IMR-90 (cell line): ENCODE measurements around the gene NLGN1. TPM values are rescaled to one million over a fixed set of nuclear protein-coding genes. Genes with fewer than 3 reads are reported as not detected.

Experiments
- ATAC-seq: fragments of 200-7000 bp; cut with Tn5 transposase; 2 replicates; pipeline ENCODE4 v1.9.1; 2020; ENCODE audit warnings: low read depth, mild to moderate bottlenecking, moderate library complexity
- BruUV-seq: library from RNA; stranded (reverse); fragments of 400-500 nt; replicated peaks from 2 replicates; lab custom pipeline; 2021; lab: Mats Ljungman, UMichigan
- CTCF ChIA-PET: fragments of 300-600 bp; formaldehyde crosslinking; extraction: SDS; loops from one replicate; lab custom pipeline; 2021; ENCODE audit warnings: antibody characterized with exemption; lab: Yijun Ruan, JAX
- POLR2A ChIA-PET: fragments of 300-600 bp; sonication (Branson Sonifier 250); formaldehyde crosslinking; loops from one replicate; lab custom pipeline; 2022; ENCODE audit warnings: antibody characterized with exemption; ENCODE audit not compliant: unreplicated experiment; lab: Charles Lee
- DNase-seq: peaks from one replicate; pipeline ENCODE4 v3.0.0; 2013
- H2AFZ ChIP-seq: replicated peaks from 2 replicates; pipeline ENCODE3; 2013; ENCODE audit warnings: low read length, mild to moderate bottlenecking; ENCODE audit not compliant: poor library complexity
- H2AK5ac ChIP-seq: 2 replicates; pipeline ENCODE4 v1.6.1; 2013; ENCODE audit warnings: low read depth, low read length, inconsistent platforms
- H2AK9ac ChIP-seq: replicated peaks from 2 replicates; pipeline ENCODE3; 2013; ENCODE audit warnings: mild to moderate bottlenecking, low read depth, low read length, moderate library complexity; ENCODE audit not compliant: poor library complexity
- H2BK120ac ChIP-seq: 2 replicates; pipeline ENCODE4 v1.6.1; 2013; ENCODE audit warnings: low read depth, low read length, inconsistent platforms
- H2BK15ac ChIP-seq: 3 replicates; pipeline ENCODE4 v1.6.1; 2013; ENCODE audit warnings: low read depth, low read length, inconsistent platforms
- H2BK20ac ChIP-seq: 2 replicates; pipeline ENCODE4 v1.6.1; 2013; ENCODE audit warnings: low read depth, mild to moderate bottlenecking, inconsistent platforms, low read length, moderate library complexity
- H2BK5ac ChIP-seq: 2 replicates; pipeline ENCODE4 v1.6.1; 2013; ENCODE audit warnings: mild to moderate bottlenecking, low read depth, low read length, inconsistent platforms; ENCODE audit not compliant: poor library complexity, severe bottlenecking
- H3K14ac ChIP-seq: replicated peaks from 2 replicates; pipeline ENCODE4 v1.6.1; 2013; ENCODE audit warnings: low read depth, low read length, inconsistent platforms
- H3K18ac ChIP-seq: 2 replicates; pipeline ENCODE4 v1.6.1; 2013; ENCODE audit warnings: low read depth, low read length, control low read depth
- H3K23ac ChIP-seq: 2 replicates; pipeline ENCODE4 v1.6.1; 2013; ENCODE audit warnings: low read depth, low read length, inconsistent platforms
- H3K27ac ChIP-seq: 2 replicates; pipeline ENCODE4 v1.5.1; 2013; ENCODE audit warnings: mild to moderate bottlenecking, control low read depth, low read length; ENCODE audit not compliant: insufficient read depth
- H3K27me3 ChIP-seq: 2 replicates; pipeline ENCODE4 v1.6.1; 2013; ENCODE audit warnings: low read length; ENCODE audit not compliant: control insufficient read depth, insufficient read depth
- H3K36me3 ChIP-seq: 2 replicates; pipeline ENCODE4 v1.6.1; 2013; ENCODE audit warnings: low read length, mixed read lengths; ENCODE audit not compliant: control insufficient read depth, insufficient read depth
- H3K4ac ChIP-seq: 2 replicates; pipeline ENCODE4 v1.6.1; 2013; ENCODE audit warnings: low read depth, low read length, inconsistent platforms
- H3K4me1 ChIP-seq: 2 replicates; pipeline ENCODE4 v1.6.1; 2013; ENCODE audit warnings: low read length, mixed read lengths; ENCODE audit not compliant: control insufficient read depth, insufficient read depth
- H3K4me2 ChIP-seq: 2 replicates; pipeline ENCODE4 v1.6.1; 2013; ENCODE audit warnings: low read depth, mild to moderate bottlenecking, control low read depth, low read length, moderate library complexity
- H3K4me3 ChIP-seq: 2 replicates; pipeline ENCODE4 v1.5.1; 2013; ENCODE audit warnings: low read depth, mild to moderate bottlenecking, control low read depth, low read length, moderate library complexity; ENCODE audit not compliant: insufficient read depth
- H3K56ac ChIP-seq: 2 replicates; pipeline ENCODE4 v1.6.1; 2013; ENCODE audit warnings: low read length, inconsistent platforms; ENCODE audit not compliant: insufficient read depth; ENCODE audit errors: extremely low read depth
- H3K79me1 ChIP-seq, 2 experiments: 2 replicates each; pipeline ENCODE4 v1.6.1; 2013; ENCODE audit warnings: low read length in 2 of 2, inconsistent platforms in 1 of 2, low read depth in 1 of 2
- H3K9ac ChIP-seq: 2 replicates; pipeline ENCODE4 v1.6.1; 2013; ENCODE audit warnings: low read depth, low read length, control low read depth
- H3K9me1 ChIP-seq: 2 replicates; pipeline ENCODE4 v1.6.1; 2013; ENCODE audit warnings: low read length, inconsistent platforms; ENCODE audit not compliant: insufficient read depth
- H3K9me3 ChIP-seq: 2 replicates; pipeline ENCODE4 v1.6.1; 2013; ENCODE audit warnings: low read length; ENCODE audit not compliant: control insufficient read depth, insufficient read depth
- H4K20me1 ChIP-seq: 2 replicates; pipeline ENCODE4 v1.6.1; 2013; ENCODE audit warnings: low read length, inconsistent platforms; ENCODE audit not compliant: insufficient read depth
- H4K5ac ChIP-seq: 2 replicates; pipeline ENCODE4 v1.6.1; 2013; ENCODE audit warnings: mild to moderate bottlenecking, low read depth, low read length, control low read depth
- H4K8ac ChIP-seq, 2 experiments: 2 replicates each; pipeline ENCODE4 v1.6.1; 2013; ENCODE audit warnings: low read depth in 2 of 2, low read length in 2 of 2, control low read depth in 1 of 2, inconsistent platforms in 1 of 2
- H4K91ac ChIP-seq: 2 replicates; pipeline ENCODE4 v1.6.1; 2013; ENCODE audit warnings: low read depth, low read length, inconsistent platforms; ENCODE audit not compliant: insufficient read depth
- CHD1 ChIP-seq: IDR thresholded peaks from 2 replicates; pipeline ENCODE4 v1.6.1; 2012; ENCODE audit warnings: low read depth, low read length, improper control_type of control experiment
- MAZ ChIP-seq: IDR thresholded peaks from 2 replicates; pipeline ENCODE4 v1.6.1; 2012; ENCODE audit warnings: low read depth, mild to moderate bottlenecking, low read length, improper control_type of control experiment, moderate library complexity, borderline replicate concordance
- RAD21 ChIP-seq: IDR thresholded peaks from 2 replicates; pipeline ENCODE4 v1.6.1; 2012; ENCODE audit warnings: low read length, improper control_type of control experiment
- RCOR1 ChIP-seq: IDR thresholded peaks from 2 replicates; pipeline ENCODE4 v1.6.1; 2012; ENCODE audit warnings: mild to moderate bottlenecking, low read length, improper control_type of control experiment; ENCODE audit not compliant: insufficient replicate concordance
- WGBS, 2 experiments: methylation state at CpG; one replicate each; pipeline versions ENCODE4 v1.1.5 to v1.1.7; 2013; ENCODE audit warnings: missing lambda C conversion rate in 2 of 2; ENCODE audit not compliant: insufficient read length in 1 of 2; ENCODE audit errors: extremely low coverage in 2 of 2; 5-methylcytosine and 5-hydroxymethylcytosine counted together
- dilution Hi-C: fragments of 300-500 bp; cut with HindIII; formaldehyde crosslinking; loops from one replicate; pipeline ENCODE4 v1.14.3; 2018; ENCODE audit warnings: low sequenced_read_pairs; ENCODE audit not compliant: unreplicated experiment
- in situ Hi-C: fragments of 300-500 bp; cut with MboI; formaldehyde crosslinking; loops from 3 replicates; pipeline ENCODE4 v1.14.3; 2019; ENCODE audit warnings: low sequenced_read_pairs, inconsistent platforms, mixed read lengths
- intact Hi-C: fragments of 100-400 bp; cut with micrococcal nuclease; formaldehyde crosslinking; loops from 2 replicates; pipeline ENCODE4 v1.10.0; 2022
- polyA plus RNA-seq, 3 experiments: library from polyadenylated mRNA; depleted of rRNA; stranded (reverse); fragments of >200 nt; gene quantifications; 2 replicates each; pipeline ENCODE4 v1.2.3, GENCODE V29; 2012; ENCODE audit warnings: low replicate concordance in 1 of 3
- total RNA-seq: library from RNA; depleted of rRNA; stranded (reverse); fragments of >200 nt; gene quantifications from 2 replicates; pipeline ENCODE4 v1.2.3, GENCODE V29; 2012
- TF ChIP-seq, protein P1 (sequence below): conservative IDR thresholded peaks from 2 replicates; pipeline ENCODE4 v1.5.1; 2012; ENCODE audit warnings: mild to moderate bottlenecking, low read depth, low read length, improper control_type of control experiment
- TF ChIP-seq, protein P2 (sequence below): fragments of 150-350 bp; IDR thresholded peaks from 2 replicates; pipeline ENCODE4 v1.6.1; 2017; ENCODE audit warnings: mild to moderate bottlenecking, antibody characterized with exemption, low read length, low read depth
- TF ChIP-seq, protein P3 (sequence below): fragments of 150-350 bp; IDR thresholded peaks from 2 replicates; pipeline ENCODE4 v1.6.1; 2016; ENCODE audit warnings: low read depth, mild to moderate bottlenecking, low read length, moderate library complexity, borderline replicate concordance

NLGN1 gene
- total and polyA plus RNA-seq, 2 of the 4 experiments (the other 2 are of a cell fraction), result 1.8 to 12.5 TPM

DNA sequence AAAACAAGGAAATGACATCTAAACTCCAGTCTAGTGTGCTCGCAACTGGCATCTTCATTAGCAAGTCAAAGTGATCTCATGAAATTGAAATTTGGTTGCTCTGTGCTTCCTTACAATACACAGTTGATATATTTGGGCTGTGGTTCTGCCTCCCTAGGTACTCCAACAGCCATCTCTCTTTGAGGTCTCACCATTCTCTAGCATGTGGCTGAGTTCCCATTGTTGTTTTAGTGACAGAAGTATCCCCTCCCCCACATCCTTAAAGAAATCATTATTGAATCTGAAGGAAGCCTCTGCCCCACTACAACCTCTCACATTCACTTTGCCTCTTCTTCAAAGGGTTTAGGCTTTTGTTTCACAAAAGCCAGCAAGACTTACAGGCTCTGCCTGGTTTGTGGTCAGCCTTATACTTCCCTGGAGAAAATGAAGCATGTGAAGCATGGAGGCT is 516.5 kb downstream of the NLGN1 start:
- no CpG with 5 or more reads among the region's 1 CpG for WGBS, 2 experiments
- in situ Hi-C loops (no loop called here), intact Hi-C loops (no loop called here), dilution Hi-C loops (no loop called here)
- H2AK9ac ChIP-seq, result no peak overlapping the region
- H3K18ac ChIP-seq, result no peak overlapping the region
- no peak overlapping the region for H3K4me3 ChIP-seq
- no peaks in the 10 kb centered on the region for H3K9me3 ChIP-seq
- H3K4ac ChIP-seq, result no peak overlapping the region
- ChIA-PET POLR2A (no interaction called here), CTCF (interaction anchor here (0.5 kb wide), 1 partner anchor 35 kb away, joined by 3 read pairs; no protein-coding TSS in a partner anchor)
- no peak for DNase-seq
- 0 out of 2 replicates have a peak, but pooled peaks cover 3% of the 10 kb centered on the region for H3K9me1 ChIP-seq
- H4K91ac ChIP-seq, result no peak overlapping the region
- no peak for ATAC-seq
- TF ChIP-seq, protein P1, sequence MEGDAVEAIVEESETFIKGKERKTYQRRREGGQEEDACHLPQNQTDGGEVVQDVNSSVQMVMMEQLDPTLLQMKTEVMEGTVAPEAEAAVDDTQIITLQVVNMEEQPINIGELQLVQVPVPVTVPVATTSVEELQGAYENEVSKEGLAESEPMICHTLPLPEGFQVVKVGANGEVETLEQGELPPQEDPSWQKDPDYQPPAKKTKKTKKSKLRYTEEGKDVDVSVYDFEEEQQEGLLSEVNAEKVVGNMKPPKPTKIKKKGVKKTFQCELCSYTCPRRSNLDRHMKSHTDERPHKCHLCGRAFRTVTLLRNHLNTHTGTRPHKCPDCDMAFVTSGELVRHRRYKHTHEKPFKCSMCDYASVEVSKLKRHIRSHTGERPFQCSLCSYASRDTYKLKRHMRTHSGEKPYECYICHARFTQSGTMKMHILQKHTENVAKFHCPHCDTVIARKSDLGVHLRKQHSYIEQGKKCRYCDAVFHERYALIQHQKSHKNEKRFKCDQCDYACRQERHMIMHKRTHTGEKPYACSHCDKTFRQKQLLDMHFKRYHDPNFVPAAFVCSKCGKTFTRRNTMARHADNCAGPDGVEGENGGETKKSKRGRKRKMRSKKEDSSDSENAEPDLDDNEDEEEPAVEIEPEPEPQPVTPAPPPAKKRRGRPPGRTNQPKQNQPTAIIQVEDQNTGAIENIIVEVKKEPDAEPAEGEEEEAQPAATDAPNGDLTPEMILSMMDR, result no peak
- TF ChIP-seq, protein P2, sequence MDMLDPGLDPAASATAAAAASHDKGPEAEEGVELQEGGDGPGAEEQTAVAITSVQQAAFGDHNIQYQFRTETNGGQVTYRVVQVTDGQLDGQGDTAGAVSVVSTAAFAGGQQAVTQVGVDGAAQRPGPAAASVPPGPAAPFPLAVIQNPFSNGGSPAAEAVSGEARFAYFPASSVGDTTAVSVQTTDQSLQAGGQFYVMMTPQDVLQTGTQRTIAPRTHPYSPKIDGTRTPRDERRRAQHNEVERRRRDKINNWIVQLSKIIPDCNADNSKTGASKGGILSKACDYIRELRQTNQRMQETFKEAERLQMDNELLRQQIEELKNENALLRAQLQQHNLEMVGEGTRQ, result no peak
- TF ChIP-seq, protein P3, sequence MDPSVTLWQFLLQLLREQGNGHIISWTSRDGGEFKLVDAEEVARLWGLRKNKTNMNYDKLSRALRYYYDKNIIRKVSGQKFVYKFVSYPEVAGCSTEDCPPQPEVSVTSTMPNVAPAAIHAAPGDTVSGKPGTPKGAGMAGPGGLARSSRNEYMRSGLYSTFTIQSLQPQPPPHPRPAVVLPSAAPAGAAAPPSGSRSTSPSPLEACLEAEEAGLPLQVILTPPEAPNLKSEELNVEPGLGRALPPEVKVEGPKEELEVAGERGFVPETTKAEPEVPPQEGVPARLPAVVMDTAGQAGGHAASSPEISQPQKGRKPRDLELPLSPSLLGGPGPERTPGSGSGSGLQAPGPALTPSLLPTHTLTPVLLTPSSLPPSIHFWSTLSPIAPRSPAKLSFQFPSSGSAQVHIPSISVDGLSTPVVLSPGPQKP, result no peak
- TF ChIP-seq RCOR1 (no peak), MAZ (no peak), CHD1 (no peak), RAD21 (no peak)
- H2BK120ac ChIP-seq, result no peak overlapping the region
- no peak overlapping the region for H3K9ac ChIP-seq
- no peaks in the 10 kb centered on the region for H3K36me3 ChIP-seq
- no peak overlapping the region for H3K56ac ChIP-seq
- H3K27me3 ChIP-seq, result no peaks in the 10 kb centered on the region
- no peak overlapping the region for H2BK15ac ChIP-seq
- no TSS peak for BruUV-seq
- H3K79me1 ChIP-seq, result no peaks in the 10 kb centered on the region
- no peak overlapping the region for H2BK20ac ChIP-seq
- H4K20me1 ChIP-seq, result no peaks in the 10 kb centered on the region
- no peak overlapping the region for H2AK5ac ChIP-seq
- no peaks in the 10 kb centered on the region for H3K4me1 ChIP-seq
- no peak overlapping the region for H3K23ac ChIP-seq
- no peak overlapping the region for H3K14ac ChIP-seq
- no peak overlapping the region for H2BK5ac ChIP-seq
- no peak overlapping the region for H3K4me2 ChIP-seq
- no peak overlapping the region for H3K27ac ChIP-seq
- no peak overlapping the region for H2AFZ ChIP-seq
- no peak overlapping the region for H4K8ac ChIP-seq
- H4K5ac ChIP-seq, result no peak overlapping the region
